PC-3 (cell line): ENCODE measurements around the gene PLEKHA1. TPM values are rescaled to one million over a fixed set of nuclear protein-coding genes. Genes with fewer than 3 reads are reported as not detected.

Experiments
- ATAC-seq: fragments of 200-7000 bp; cut with Tn5 transposase; 2 replicates; pipeline ENCODE4 v1.9.1; 2020; ENCODE audit warnings: mild to moderate bottlenecking, moderate library complexity
- BruUV-seq: library from RNA; stranded (reverse); fragments of 400-500 nt; replicated peaks from 2 replicates; lab custom pipeline; 2021; lab: Mats Ljungman, UMichigan
- CTCF ChIA-PET: fragments of 300-600 bp; sonication (Branson Sonifier 250); formaldehyde crosslinking; loops from one replicate; lab custom pipeline; 2022; ENCODE audit warnings: antibody characterized with exemption; lab: Charles Lee
- POLR2A ChIA-PET: fragments of 300-600 bp; sonication (Branson Sonifier 250); formaldehyde crosslinking; loops from one replicate; lab custom pipeline; 2022; ENCODE audit warnings: antibody characterized with exemption; ENCODE audit not compliant: unreplicated experiment; lab: Charles Lee
- DNase-seq: peaks from one replicate; pipeline ENCODE4 v3.0.0-alpha.2; 2015
- H2AFZ ChIP-seq: fragments of 300-600 bp; sonication (generic); 2 replicates; pipeline ENCODE4 v1.6.0; 2016; ENCODE audit warnings: antibody characterized with exemption, low read length
- H3F3A ChIP-seq: fragments of 300-600 bp; sonication (generic); one replicate; pipeline ENCODE4 v1.6.0; 2017; ENCODE audit warnings: antibody characterized with exemption, low read length, control low read depth, mild to moderate bottlenecking; ENCODE audit not compliant: unreplicated experiment
- H3K27ac ChIP-seq: fragments of 300-600 bp; sonication (generic); 2 replicates; pipeline ENCODE4 v1.5.1; 2016; ENCODE audit warnings: mild to moderate bottlenecking, low read length
- H3K27me3 ChIP-seq: fragments of 300-600 bp; sonication (generic); 2 replicates; pipeline ENCODE4 v1.6.1; 2016; ENCODE audit warnings: low read length, mixed read lengths
- H3K36me3 ChIP-seq: fragments of 300-600 bp; sonication (generic); 2 replicates; pipeline ENCODE4 v1.6.1; 2016; ENCODE audit warnings: low read depth, mixed run types, low read length, mixed read lengths
- H3K4me1 ChIP-seq: fragments of 300-600 bp; sonication (generic); 2 replicates; pipeline ENCODE4 v1.5.1; 2016; ENCODE audit warnings: low read length; ENCODE audit not compliant: insufficient read depth
- H3K4me2 ChIP-seq: fragments of 300-600 bp; sonication (generic); 2 replicates; pipeline ENCODE4 v1.6.0; 2016; ENCODE audit warnings: low read length
- H3K4me3 ChIP-seq: fragments of 300-600 bp; sonication (generic); 2 replicates; pipeline ENCODE4 v1.5.1; 2016; ENCODE audit warnings: mild to moderate bottlenecking, low read length, mixed read lengths
- H3K79me2 ChIP-seq: fragments of 300-600 bp; sonication (generic); 2 replicates; pipeline ENCODE4 v1.6.1; 2017; ENCODE audit warnings: low read length, mixed read lengths
- H3K9ac ChIP-seq: fragments of 300-600 bp; sonication (generic); 2 replicates; pipeline ENCODE4 v1.6.0; 2016; ENCODE audit warnings: mild to moderate bottlenecking, low read length
- H3K9me2 ChIP-seq: fragments of 300-600 bp; sonication (generic); replicated peaks from 2 replicates; pipeline ENCODE4 v1.6.1; 2016; ENCODE audit warnings: mixed run types, low read length, mixed read lengths
- H3K9me3 ChIP-seq: fragments of 300-600 bp; sonication (generic); 2 replicates; pipeline ENCODE4 v1.6.1; 2016; ENCODE audit warnings: low read length, mixed read lengths
- H4K20me1 ChIP-seq: fragments of 300-600 bp; sonication (generic); 2 replicates; pipeline ENCODE4 v1.6.1; 2016; ENCODE audit warnings: low read length, mixed read lengths
- EZH2 ChIP-seq: fragments of 300-600 bp; sonication (generic); IDR thresholded peaks from one replicate; pipeline ENCODE4 v1.6.1; 2017; ENCODE audit warnings: antibody characterized with exemption, mild to moderate bottlenecking, low read length; ENCODE audit not compliant: unreplicated experiment
- EZH2phosphoT487 ChIP-seq: fragments of 300-600 bp; sonication (generic); IDR thresholded peaks from 2 replicates; pipeline ENCODE4 v1.6.1; 2018; ENCODE audit warnings: mild to moderate bottlenecking, antibody characterized with exemption, low read length, borderline replicate concordance
- intact Hi-C: fragments of 100-400 bp; cut with micrococcal nuclease; formaldehyde crosslinking; loops from 2 replicates; pipeline ENCODE4 v1.9.0; 2023
- total RNA-seq: library from RNA; depleted of rRNA; stranded (reverse); fragments of >200 nt; gene quantifications from 2 replicates; pipeline ENCODE4 v1.2.3, GENCODE V29; 2014
- TF ChIP-seq, protein P1 (sequence below): fragments of 300-600 bp; sonication (generic); conservative IDR thresholded peaks from 2 replicates; pipeline ENCODE4 v1.5.1; 2017; ENCODE audit warnings: antibody characterized with exemption, low read depth, mild to moderate bottlenecking, low read length

PLEKHA1 gene
- total RNA-seq, 1 experiment from 2014 or later: 5.2 TPM

GRCh38 chr10:122326385-122326784, 48.1 kb upstream of the PLEKHA1 start:
- TF ChIP-seq EZH2 (no peak), EZH2phosphoT487 (no peak)
- TF ChIP-seq, protein P1, sequence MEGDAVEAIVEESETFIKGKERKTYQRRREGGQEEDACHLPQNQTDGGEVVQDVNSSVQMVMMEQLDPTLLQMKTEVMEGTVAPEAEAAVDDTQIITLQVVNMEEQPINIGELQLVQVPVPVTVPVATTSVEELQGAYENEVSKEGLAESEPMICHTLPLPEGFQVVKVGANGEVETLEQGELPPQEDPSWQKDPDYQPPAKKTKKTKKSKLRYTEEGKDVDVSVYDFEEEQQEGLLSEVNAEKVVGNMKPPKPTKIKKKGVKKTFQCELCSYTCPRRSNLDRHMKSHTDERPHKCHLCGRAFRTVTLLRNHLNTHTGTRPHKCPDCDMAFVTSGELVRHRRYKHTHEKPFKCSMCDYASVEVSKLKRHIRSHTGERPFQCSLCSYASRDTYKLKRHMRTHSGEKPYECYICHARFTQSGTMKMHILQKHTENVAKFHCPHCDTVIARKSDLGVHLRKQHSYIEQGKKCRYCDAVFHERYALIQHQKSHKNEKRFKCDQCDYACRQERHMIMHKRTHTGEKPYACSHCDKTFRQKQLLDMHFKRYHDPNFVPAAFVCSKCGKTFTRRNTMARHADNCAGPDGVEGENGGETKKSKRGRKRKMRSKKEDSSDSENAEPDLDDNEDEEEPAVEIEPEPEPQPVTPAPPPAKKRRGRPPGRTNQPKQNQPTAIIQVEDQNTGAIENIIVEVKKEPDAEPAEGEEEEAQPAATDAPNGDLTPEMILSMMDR: no peak
- no peak overlapping the region for H3K4me2 ChIP-seq
- intact Hi-C loops: no loop called here
- DNase-seq (no peak), ATAC-seq (no peak)
- H3K9me2 ChIP-seq: no peaks in the 10 kb centered on the region
- H3K27me3 ChIP-seq: no peaks in the 10 kb centered on the region
- H3K79me2 ChIP-seq: no peaks in the 10 kb centered on the region
- H4K20me1 ChIP-seq: no peaks in the 10 kb centered on the region
- no peaks in the 10 kb centered on the region for H3K9me3 ChIP-seq
- BruUV-seq: no TSS peak
- CTCF ChIA-PET: no interaction called here
- H3K9ac ChIP-seq: no peak overlapping the region
- no peak overlapping the region for H3K27ac ChIP-seq
- H3F3A ChIP-seq: no peaks in the 10 kb centered on the region
- H3K4me3 ChIP-seq: no peak overlapping the region
- no peak overlapping the region for H2AFZ ChIP-seq
- no peaks in the 10 kb centered on the region for H3K36me3 ChIP-seq
- POLR2A ChIA-PET: no interaction called here
- H3K4me1 ChIP-seq: no peaks in the 10 kb centered on the region; the same call in 1 of the 2 replicates

DNA sequence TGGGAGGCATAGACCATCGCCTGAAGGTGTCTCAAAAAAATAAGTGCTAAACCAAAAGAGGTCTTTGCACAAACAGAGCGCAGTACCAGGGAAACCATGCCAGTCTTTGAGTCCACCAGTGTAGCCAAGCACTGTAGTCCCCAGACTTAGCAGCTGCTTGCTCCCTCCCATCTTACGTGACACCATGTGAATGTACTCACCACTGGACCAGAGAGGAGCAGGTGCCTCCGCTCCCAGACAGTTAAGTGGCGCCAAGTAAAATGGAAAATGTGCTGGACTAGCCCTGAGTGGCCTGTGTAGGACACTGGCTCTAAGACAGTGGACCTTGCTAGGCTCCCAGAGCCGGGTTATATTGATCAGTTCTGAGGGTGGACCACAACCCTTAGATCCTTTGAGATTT, 47.7 kb upstream of the PLEKHA1 start:
- Histone ChIP-seq H3K4me1 (no peaks in the 10 kb centered on the region; the same call in 1 of the 2 replicates), H3K27ac (no peak overlapping the region), H3K9ac (no peak overlapping the region), H3F3A (no peaks in the 10 kb centered on the region), H2AFZ (no peak overlapping the region), H3K27me3 (no peaks in the 10 kb centered on the region), H3K36me3 (no peaks in the 10 kb centered on the region), H3K79me2 (no peaks in the 10 kb centered on the region), H3K4me3 (no peak overlapping the region), H3K9me3 (no peaks in the 10 kb centered on the region), H3K4me2 (no peak overlapping the region), H4K20me1 (no peaks in the 10 kb centered on the region), H3K9me2 (no peaks in the 10 kb centered on the region)
- no peak for DNase-seq
- CTCF ChIA-PET: no interaction called here
- TF ChIP-seq EZH2 (no peak), EZH2phosphoT487 (no peak)
- TF ChIP-seq, protein P1: no peak
- BruUV-seq: no TSS peak
- no peak for ATAC-seq
- intact Hi-C loops: no loop called here
- POLR2A ChIA-PET: no interaction called here

DNA sequence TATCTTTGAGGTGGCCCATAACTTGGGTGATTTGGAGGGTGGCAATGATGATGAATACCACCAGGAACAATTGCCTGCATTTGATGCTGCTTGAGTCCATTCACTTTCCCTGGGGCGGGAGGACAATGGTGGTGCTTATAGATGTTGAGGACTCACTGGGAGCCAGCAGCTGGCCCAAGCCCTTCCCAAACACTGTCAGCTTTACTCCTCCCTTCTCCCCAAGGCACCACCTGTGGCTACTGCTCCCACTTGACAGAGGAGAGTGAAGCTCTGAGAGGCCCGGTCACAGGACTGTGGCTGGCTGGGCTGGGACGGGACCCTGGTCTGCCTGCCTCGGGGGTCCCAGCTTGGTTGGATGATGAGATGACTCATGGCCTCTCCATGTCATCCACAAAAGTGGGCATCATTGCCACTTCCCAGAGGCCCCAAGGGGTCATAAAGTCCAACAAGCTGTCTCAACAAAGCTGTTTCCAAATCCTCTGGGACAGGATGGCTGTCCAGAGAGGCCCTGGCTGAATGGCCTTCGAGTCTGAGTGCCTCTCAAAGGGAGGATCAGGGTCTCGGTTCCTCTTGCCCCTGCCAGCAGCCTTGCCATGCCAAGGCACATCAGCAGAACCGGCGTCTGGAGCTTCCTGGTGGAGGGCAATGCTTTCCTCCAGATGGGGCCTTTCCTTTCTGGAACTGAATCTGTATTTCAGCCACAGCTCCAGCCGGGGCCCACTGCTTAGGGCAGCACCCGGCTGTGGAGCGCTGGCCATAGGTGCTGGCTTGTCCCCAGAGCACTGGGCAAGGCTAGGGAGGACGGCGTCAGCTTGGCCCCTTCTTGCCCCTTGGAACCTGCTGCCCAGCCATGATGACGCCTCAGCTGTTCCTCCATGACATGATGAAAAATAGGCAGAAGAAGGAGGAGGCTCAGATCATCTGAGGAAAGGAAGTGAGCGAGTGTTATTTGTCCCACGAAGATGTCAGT, 47.0 kb upstream of the PLEKHA1 start:
- H3K27me3 ChIP-seq: no peaks in the 10 kb centered on the region
- H4K20me1 ChIP-seq: no peaks in the 10 kb centered on the region
- H3F3A ChIP-seq: no peaks in the 10 kb centered on the region
- no peak overlapping the region for H2AFZ ChIP-seq
- no peaks in the 10 kb centered on the region for H3K9me3 ChIP-seq
- ATAC-seq: no peak
- no TSS peak for BruUV-seq
- no peaks in the 10 kb centered on the region for H3K36me3 ChIP-seq
- TF ChIP-seq EZH2phosphoT487: no peak
- TF ChIP-seq EZH2: no peak
- TF ChIP-seq, protein P1: no peak
- intact Hi-C loops: no loop called here
- ChIA-PET CTCF (no interaction called here), POLR2A (no interaction called here)
- H3K9me2 ChIP-seq: no peaks in the 10 kb centered on the region
- no peak overlapping the region for H3K9ac ChIP-seq
- no peak overlapping the region for H3K4me3 ChIP-seq
- no peak overlapping the region for H3K27ac ChIP-seq
- H3K4me2 ChIP-seq: no peak overlapping the region
- no peak for DNase-seq
- H3K79me2 ChIP-seq: no peaks in the 10 kb centered on the region
- H3K4me1 ChIP-seq: no peaks in the 10 kb centered on the region; the same call in 1 of the 2 replicates
